HG02588 (cell line): ENCODE results near the gene DOK5.

Experiments used
- ATAC-seq: cut with Tn5 transposase; IDR thresholded peaks from one replicate; pipeline ENCODE4 v1.9.1; 2021; ENCODE audit warnings: mild to moderate bottlenecking, moderate library complexity; ENCODE audit not compliant: unreplicated experiment

The DOK5 gene

GRCh38 chr20:54555150-54555549, 79.8 kb downstream of the DOK5 start:
- ATAC-seq, result no peak

- ATAC-seq, result no peak
These were observed 81.0 kb downstream of the DOK5 start for GRCh38 chr20:54556406-54556805.

GRCh38 chr20:54557806-54558590, 82.6 kb downstream of the DOK5 start:
- no peak for ATAC-seq

- ATAC-seq, result no peak
These were observed 84.5 kb downstream of the DOK5 start for GRCh38 chr20:54559890-54560289.

GRCh38 chr20:54560357-54560756, 85.0 kb downstream of the DOK5 start:
- ATAC-seq, result no peak

- no peak for ATAC-seq
These were observed 89.9 kb downstream of the DOK5 start for GRCh38 chr20:54565255-54565654.

- ATAC-seq, result no peak
These were observed 90.8 kb downstream of the DOK5 start for GRCh38 chr20:54566031-54566688.

- no peak for ATAC-seq
These were observed 95.2 kb downstream of the DOK5 start for GRCh38 chr20:54570561-54570960.

- no peak for ATAC-seq
These were observed 97.5 kb downstream of the DOK5 start for GRCh38 chr20:54572665-54573435.

- no peak for ATAC-seq
These were observed 98.4 kb downstream of the DOK5 start for GRCh38 chr20:54573838-54574237.

- ATAC-seq, result no peak
These were observed 101.1 kb downstream of the DOK5 start for GRCh38 chr20:54576518-54576917.

GRCh38 chr20:54577637-54578036, 102.2 kb downstream of the DOK5 start:
- no peak for ATAC-seq

GRCh38 chr20:54585217-54585616, 109.8 kb downstream of the DOK5 start:
- ATAC-seq, result no peak

GRCh38 chr20:54587408-54587807, 112.0 kb downstream of the DOK5 start:
- no peak for ATAC-seq

- no peak for ATAC-seq
These were observed 114.1 kb downstream of the DOK5 start for GRCh38 chr20:54589402-54590030.

GRCh38 chr20:54590856-54591255, 115.5 kb downstream of the DOK5 start:
- no peak for ATAC-seq

- no peak for ATAC-seq
These were observed 121.3 kb downstream of the DOK5 start for GRCh38 chr20:54596651-54597050.

GRCh38 chr20:54598352-54598751, 123.0 kb downstream of the DOK5 start:
- ATAC-seq, result no peak

- ATAC-seq, result no peak
These were observed 125.2 kb downstream of the DOK5 start for GRCh38 chr20:54600634-54601033.

GRCh38 chr20:54601831-54602515, 126.6 kb downstream of the DOK5 start:
- no peak for ATAC-seq

GRCh38 chr20:54605319-54605718, 129.9 kb downstream of the DOK5 start:
- ATAC-seq, result no peak
